GM21619 (cell line): Measurements from ENCODE around the gene IER2.

Experiments used
- ATAC-seq: cut with Tn5 transposase; IDR thresholded peaks from one replicate; pipeline ENCODE4 v1.9.1; 2021; ENCODE audit not compliant: unreplicated experiment

IER2 gene

GRCh38 chr19:13118424-13119193, 31.6 kb upstream of the IER2 start:
- ATAC-seq = no peak

GRCh38 chr19:13119627-13120026, 30.6 kb upstream of the IER2 start:
- ATAC-seq = no peak

- no peak for ATAC-seq
Observed at GRCh38 chr19:13120031-13120430, 30.2 kb upstream of the IER2 start.

GRCh38 chr19:13120817-13121216, 29.4 kb upstream of the IER2 start:
- no peak for ATAC-seq

- no peak for ATAC-seq
Observed at GRCh38 chr19:13121551-13122274, 28.5 kb upstream of the IER2 start.

GRCh38 chr19:13122275-13122878, 27.8 kb upstream of the IER2 start:
- no peak for ATAC-seq

GRCh38 chr19:13122980-13123957, 26.9 kb upstream of the IER2 start:
- ATAC-seq = no peak

- ATAC-seq = no peak
Observed at GRCh38 chr19:13127051-13127450, 23.2 kb upstream of the IER2 start.

- ATAC-seq = no peak
Observed at GRCh38 chr19:13127811-13128575, 22.2 kb upstream of the IER2 start.

- no peak for ATAC-seq
Observed at GRCh38 chr19:13128583-13128982, 21.6 kb upstream of the IER2 start.

- no peak for ATAC-seq
Observed at GRCh38 chr19:13129384-13129783, 20.8 kb upstream of the IER2 start.

- no peak for ATAC-seq
Observed at GRCh38 chr19:13130886-13131490, 19.2 kb upstream of the IER2 start.

GRCh38 chr19:13132471-13133180, 17.6 kb upstream of the IER2 start:
- ATAC-seq = no peak

GRCh38 chr19:13133241-13133870, 16.9 kb upstream of the IER2 start:
- ATAC-seq = no peak

GRCh38 chr19:13134626-13135025, 15.6 kb upstream of the IER2 start:
- ATAC-seq = no peak

- ATAC-seq = no peak
Observed at GRCh38 chr19:13135068-13136062, 14.8 kb upstream of the IER2 start.

- ATAC-seq = no peak
Observed at GRCh38 chr19:13137290-13137794, 12.9 kb upstream of the IER2 start.
